ENCODE measurements around the gene CTNND2. TPM values are rescaled to one million over a fixed set of nuclear protein-coding genes. Genes with fewer than 3 reads are reported as not detected.

The CTNND2 gene
- total RNA-seq, 1 experiment from 2014 or later: not detected

GRCh38 chr5:11468334-11469039 is 435.8 kb downstream of the CTNND2 start:
- CTCF ChIA-PET: no interaction called here
- TF ChIP-seq CTCF (conservative IDR thresholded peaks at IDR 0.05; ENCODE audit: low read depth, low read length) (no peak), EZH2 (IDR thresholded peaks at IDR 0.05; ENCODE audit: borderline replicate concordance, low read depth, low read length, poor library complexity, severe bottlenecking) (no peak)
- H3K4me3 ChIP-seq (ENCODE audit: low read depth, low read length, poor library complexity, severe bottlenecking): no peak overlapping the region
- POLR2A ChIA-PET (ENCODE audit: low non-redundant PET): no interaction called here
- H3K27me3 ChIP-seq (replicated peaks; ENCODE audit: insufficient read depth, low read depth, low read length, poor library complexity): no peaks in the 10 kb centered on the region
- H3K4me1 ChIP-seq (ENCODE audit: insufficient read depth, low read length, poor library complexity, severe bottlenecking): no peaks in the 10 kb centered on the region
- intact Hi-C loops (cut with micrococcal nuclease; ENCODE audit: unreplicated experiment): no loop called here
- BruUV-seq (replicated peaks): no TSS peak
- no peak overlapping the region for H3K27ac ChIP-seq (ENCODE audit: low read depth, low read length, poor library complexity, severe bottlenecking)
- DNase-seq (ENCODE audit: low spot score): no peak
- no peaks in the 10 kb centered on the region for H3K9me3 ChIP-seq (ENCODE audit: low read depth, low read length, poor library complexity, severe bottlenecking)
- no peaks in the 10 kb centered on the region for H3K36me3 ChIP-seq (ENCODE audit: insufficient read depth, low read length, poor library complexity, severe bottlenecking)

GRCh38 chr5:11467588-11467987 is 436.7 kb downstream of the CTNND2 start:
- no TSS peak for BruUV-seq (replicated peaks)
- Histone ChIP-seq H3K9me3 (ENCODE audit: low read depth, low read length, poor library complexity, severe bottlenecking) (no peaks in the 10 kb centered on the region), H3K4me1 (ENCODE audit: insufficient read depth, low read length, poor library complexity, severe bottlenecking) (no peaks in the 10 kb centered on the region), H3K4me3 (ENCODE audit: low read depth, low read length, poor library complexity, severe bottlenecking) (no peak overlapping the region), H3K36me3 (ENCODE audit: insufficient read depth, low read length, poor library complexity, severe bottlenecking) (no peaks in the 10 kb centered on the region), H3K27ac (ENCODE audit: low read depth, low read length, poor library complexity, severe bottlenecking) (no peak overlapping the region), H3K27me3 (replicated peaks; ENCODE audit: insufficient read depth, low read depth, low read length, poor library complexity) (no peaks in the 10 kb centered on the region)
- intact Hi-C loops (cut with micrococcal nuclease; ENCODE audit: unreplicated experiment): no loop called here
- TF ChIP-seq CTCF (conservative IDR thresholded peaks at IDR 0.05; ENCODE audit: low read depth, low read length): no peak
- TF ChIP-seq EZH2 (IDR thresholded peaks at IDR 0.05; ENCODE audit: borderline replicate concordance, low read depth, low read length, poor library complexity, severe bottlenecking): no peak
- POLR2A ChIA-PET (ENCODE audit: low non-redundant PET): no interaction called here
- no peak for DNase-seq (ENCODE audit: low spot score)
- CTCF ChIA-PET: no interaction called here

GRCh38 chr5:11459716-11460115 is 444.5 kb downstream of the CTNND2 start:
- intact Hi-C loops (cut with micrococcal nuclease; ENCODE audit: unreplicated experiment): no loop called here
- no peak for DNase-seq (ENCODE audit: low spot score)
- no peaks in the 10 kb centered on the region for H3K27me3 ChIP-seq (replicated peaks; ENCODE audit: insufficient read depth, low read depth, low read length, poor library complexity)
- H3K9me3 ChIP-seq (ENCODE audit: low read depth, low read length, poor library complexity, severe bottlenecking): no peaks in the 10 kb centered on the region
- H3K27ac ChIP-seq (ENCODE audit: low read depth, low read length, poor library complexity, severe bottlenecking): no peak overlapping the region
- TF ChIP-seq EZH2 (IDR thresholded peaks at IDR 0.05; ENCODE audit: borderline replicate concordance, low read depth, low read length, poor library complexity, severe bottlenecking) (no peak), CTCF (conservative IDR thresholded peaks at IDR 0.05; ENCODE audit: low read depth, low read length) (no peak)
- H3K4me3 ChIP-seq (ENCODE audit: low read depth, low read length, poor library complexity, severe bottlenecking): no peak overlapping the region
- ChIA-PET POLR2A (ENCODE audit: low non-redundant PET) (no interaction called here), CTCF (no interaction called here)
- BruUV-seq (replicated peaks): no TSS peak
- H3K4me1 ChIP-seq (ENCODE audit: insufficient read depth, low read length, poor library complexity, severe bottlenecking): no peaks in the 10 kb centered on the region
- no peaks in the 10 kb centered on the region for H3K36me3 ChIP-seq (ENCODE audit: insufficient read depth, low read length, poor library complexity, severe bottlenecking)

Data from A673 (cell line).